Upper lobe of left lung (tissue), 4 donors: Measurements from ENCODE around the gene BTNL2.

ENCODE experiments used
- POLR2AphosphoS5 ChIP-seq, 2 donors: sonication (generic); formaldehyde crosslinking; IDR thresholded peaks; one replicate each; pipeline ENCODE4 v1.5.1; 2017; ENCODE audit warnings: antibody characterized with exemption in 2 of 2
- TF ChIP-seq, protein P1 (sequence below), 6 experiments: fragments of 450-650 bp in 4 of 6; fragments of 200-600 bp in 2 of 6; sonication (generic) in 2 of 6; IDR thresholded peaks; one replicate each; pipeline ENCODE4 v1.5.1; 2016 to 2019; ENCODE audit warnings: antibody characterized with exemption in 6 of 6

DNA sequence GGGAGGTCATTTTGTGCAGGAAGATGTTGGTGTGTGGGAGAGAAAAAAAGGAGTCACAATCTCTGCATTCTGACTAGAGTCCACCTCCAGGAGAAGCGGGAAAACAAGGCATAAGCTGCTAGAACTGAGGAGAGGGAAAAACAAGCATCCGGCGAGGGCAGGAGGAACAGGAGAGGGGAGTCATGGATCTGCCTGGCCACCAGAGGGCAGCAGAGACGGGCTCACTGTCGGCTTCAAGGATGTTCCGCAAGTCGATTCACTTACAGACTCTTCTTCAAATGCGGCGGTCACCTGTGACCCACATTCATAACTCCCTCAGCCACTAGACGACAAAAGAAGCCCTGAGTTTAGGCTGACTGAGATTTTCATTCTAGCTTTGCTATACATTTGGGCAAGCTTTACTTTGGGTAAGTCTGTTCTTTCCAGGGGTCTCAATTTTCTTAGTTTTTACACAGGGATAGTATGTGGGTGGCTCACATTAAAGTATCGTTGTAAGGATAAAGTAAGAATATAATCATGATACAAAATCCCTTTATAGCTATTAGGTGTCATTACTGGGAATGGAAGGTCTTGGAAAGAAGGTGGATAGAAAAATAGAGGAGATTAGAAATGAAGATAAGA, 6.6 kb upstream of the BTNL2 start:
- TF ChIP-seq, protein P1, sequence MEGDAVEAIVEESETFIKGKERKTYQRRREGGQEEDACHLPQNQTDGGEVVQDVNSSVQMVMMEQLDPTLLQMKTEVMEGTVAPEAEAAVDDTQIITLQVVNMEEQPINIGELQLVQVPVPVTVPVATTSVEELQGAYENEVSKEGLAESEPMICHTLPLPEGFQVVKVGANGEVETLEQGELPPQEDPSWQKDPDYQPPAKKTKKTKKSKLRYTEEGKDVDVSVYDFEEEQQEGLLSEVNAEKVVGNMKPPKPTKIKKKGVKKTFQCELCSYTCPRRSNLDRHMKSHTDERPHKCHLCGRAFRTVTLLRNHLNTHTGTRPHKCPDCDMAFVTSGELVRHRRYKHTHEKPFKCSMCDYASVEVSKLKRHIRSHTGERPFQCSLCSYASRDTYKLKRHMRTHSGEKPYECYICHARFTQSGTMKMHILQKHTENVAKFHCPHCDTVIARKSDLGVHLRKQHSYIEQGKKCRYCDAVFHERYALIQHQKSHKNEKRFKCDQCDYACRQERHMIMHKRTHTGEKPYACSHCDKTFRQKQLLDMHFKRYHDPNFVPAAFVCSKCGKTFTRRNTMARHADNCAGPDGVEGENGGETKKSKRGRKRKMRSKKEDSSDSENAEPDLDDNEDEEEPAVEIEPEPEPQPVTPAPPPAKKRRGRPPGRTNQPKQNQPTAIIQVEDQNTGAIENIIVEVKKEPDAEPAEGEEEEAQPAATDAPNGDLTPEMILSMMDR (IDR thresholded peaks at IDR 0.05): peak; percentile 83 to 92 (median 90)
- no peak for TF ChIP-seq POLR2AphosphoS5 (IDR thresholded peaks at IDR 0.05)
